ELF-1 (cell line): Measurements from ENCODE around the gene OR2A14.
"Not testable (repeated sequence)": the region's sequence is repeated elsewhere in the genome, so short reads cannot be mapped to it uniquely, and the experiment has no call there.

Experiments used
- DNase-seq: peaks from one replicate; pipeline ENCODE4 v3.0.0-alpha.2; 2016; ENCODE audit warnings: low read depth, low spot score

Gene OR2A14

DNA sequence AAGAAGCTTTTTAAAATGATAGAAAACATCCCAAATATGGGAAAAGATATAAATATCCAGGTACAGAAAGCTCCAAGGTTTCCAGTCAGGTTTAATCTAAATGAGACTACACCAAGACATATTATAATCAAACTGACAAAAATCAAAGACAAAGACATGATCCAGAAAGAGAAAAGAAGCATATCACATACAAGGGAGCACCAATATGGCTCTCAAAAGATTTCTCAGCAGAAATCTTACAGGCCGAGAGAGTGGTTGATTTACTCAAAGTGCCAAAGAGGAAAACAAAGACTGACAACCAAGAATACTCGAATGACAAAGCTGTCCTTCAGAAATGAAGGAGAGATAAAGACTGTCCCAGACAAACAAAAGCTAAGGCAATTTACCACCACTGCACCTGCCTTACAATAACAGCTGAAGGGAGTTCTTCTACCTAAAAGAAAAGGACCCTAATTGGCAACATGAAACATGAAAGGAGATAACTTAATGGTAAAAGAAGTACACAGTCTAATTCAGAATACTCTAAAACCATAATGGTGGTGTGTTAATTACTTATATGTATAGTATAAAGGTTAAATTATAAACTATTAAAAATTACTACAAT, 25.4 kb downstream of the OR2A14 start:
- no peak for DNase-seq

DNA sequence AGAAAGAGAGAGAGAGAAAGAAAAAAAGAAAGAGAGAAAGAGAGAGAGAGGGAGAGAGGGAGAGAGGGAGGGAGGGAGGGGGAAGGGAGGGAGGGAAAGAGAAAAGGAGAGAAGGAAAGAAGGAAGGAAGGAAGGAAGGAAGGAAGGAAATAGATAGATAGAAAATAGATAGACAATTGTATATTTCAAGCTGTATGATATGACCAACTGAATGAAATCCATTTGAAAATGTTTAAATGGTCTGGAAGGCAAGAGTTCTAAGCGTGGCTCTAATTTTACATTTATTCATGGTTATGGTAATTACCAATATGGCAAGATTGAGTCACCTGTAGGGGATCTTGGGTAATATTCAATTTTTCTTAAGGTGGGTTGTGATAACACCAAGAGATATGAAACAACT, 35.9 kb downstream of the OR2A14 start:
- no peak for DNase-seq

DNA sequence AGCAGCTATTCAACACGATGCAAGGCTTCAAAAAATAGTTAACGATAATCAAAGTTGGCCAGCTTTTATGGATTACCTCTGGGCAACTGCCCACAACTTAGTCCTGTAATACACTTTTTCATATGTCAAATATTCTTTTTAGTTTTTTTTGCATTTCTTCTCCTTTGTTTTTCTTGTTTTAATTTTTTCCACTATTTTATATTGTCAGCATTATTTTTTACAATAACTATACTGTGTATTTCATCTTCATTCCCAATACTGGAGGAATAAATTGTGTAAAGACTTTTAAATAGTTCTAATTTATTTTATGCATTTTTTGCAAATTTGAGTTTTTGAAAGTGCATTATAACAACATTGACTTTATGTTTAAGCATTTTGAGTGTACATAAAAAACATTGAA, 41.8 kb downstream of the OR2A14 start:
- no peak for DNase-seq

DNA sequence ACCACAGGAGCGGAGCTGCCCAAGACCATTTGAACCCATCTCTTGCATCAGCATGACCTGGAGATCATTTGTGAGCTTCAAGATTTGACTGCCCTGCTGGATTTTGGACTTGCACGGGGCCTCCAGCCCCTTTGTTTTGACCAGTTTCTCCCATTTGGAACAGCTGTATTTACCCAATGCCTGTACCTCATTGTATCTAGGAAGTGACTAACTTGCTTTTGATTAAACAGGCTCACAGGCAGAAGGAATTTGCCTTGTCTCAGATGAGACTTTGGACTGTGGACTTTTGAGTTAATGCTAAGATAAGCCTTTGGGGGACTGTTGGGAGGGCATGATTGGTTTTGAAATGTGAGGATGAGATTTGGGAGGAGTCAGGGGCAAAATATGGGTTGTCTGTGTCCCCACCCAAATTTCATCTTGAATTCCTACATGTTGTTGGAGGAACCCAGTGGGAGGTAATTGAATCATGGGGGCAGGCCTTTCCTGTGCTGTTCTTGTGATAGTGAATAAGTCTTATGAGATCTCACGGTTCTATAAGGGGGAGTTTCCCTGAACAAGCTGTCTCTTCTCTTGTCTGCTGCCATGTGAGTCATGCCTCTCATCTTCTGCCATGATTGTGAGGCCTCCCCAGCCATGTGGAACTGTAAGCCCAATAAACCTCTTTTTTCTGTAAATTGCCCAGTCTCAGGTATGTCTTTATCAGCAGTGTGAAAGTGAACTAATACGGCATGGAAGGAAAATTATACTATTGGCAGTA, 48.8 kb downstream of the OR2A14 start:
- DNase-seq = not testable (repeated sequence)

DNA sequence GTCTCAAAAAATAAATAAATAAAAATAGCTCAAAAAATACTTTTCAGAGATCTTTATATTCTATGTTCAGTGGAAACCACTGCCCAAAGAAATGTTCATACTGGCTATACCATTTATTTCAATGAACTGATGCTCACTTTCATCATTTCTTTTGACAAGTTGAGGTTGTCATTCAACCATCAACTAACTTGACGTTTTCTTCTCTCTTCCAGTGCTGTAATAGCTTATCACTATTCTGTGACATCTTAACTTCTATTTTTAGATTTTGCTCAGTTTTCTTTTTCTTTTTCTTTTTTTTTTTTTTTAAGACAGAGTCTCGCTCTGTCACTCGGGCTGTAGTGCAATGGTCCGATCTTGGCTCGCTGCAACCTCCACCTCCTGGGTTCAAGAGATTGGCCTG, 51.6 kb downstream of the OR2A14 start:
- no peak for DNase-seq

DNA sequence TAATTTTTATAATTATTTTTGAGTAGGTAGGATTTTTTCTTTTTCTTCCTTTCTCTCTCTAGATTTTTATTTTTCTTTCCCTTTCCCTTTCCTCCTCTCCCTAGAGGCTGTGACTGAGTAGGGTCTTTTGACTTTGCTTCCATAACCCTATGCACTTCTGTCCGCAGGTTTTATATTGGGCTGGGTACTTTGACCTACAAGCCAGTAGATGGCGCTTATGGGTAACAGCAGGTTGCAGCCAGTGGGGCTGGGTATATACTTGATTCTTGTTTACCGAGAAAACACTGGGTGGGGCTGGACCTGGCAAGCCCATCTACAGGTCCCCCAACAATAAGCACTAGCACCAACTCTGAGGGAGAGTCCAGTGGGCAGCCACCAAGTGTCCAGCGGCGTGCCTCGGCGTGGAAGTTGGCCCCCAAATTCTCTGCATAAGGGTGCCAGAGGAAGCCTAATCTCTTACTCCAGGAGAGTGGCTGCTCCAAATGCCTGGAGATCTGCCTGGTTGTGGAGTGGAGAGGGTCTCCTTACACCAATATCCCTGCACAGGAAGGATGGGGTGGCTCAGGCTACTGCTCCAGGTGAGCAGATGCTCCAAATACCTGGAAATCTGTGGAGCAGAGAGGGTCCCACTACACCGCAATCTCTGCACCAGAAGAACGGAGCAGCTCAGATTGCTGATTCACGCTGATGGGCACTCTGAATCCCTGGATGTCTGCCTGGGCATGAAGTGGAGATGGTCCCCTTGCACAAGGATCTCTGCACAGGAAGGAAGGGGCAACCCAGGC, 55.6 kb downstream of the OR2A14 start:
- peak; percentile 17 for DNase-seq

DNA sequence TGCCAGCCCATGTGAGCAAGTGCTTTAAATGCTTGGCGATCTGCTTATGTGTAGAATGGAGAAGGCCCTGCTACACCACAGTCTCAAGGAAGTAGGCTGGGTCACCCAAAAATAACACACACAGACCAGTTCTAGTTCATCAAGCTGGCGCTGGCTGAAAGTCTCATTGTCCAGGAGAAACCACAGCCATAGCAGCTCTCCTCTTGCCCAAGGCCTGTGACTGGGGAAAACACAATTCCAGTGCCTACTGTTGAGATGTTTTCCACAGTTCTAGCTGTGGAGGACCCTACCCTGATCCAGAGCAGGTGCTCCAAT, 56.1 kb downstream of the OR2A14 start:
- not testable (repeated sequence) for DNase-seq
